Epithelial cell of esophagus (primary cell): ENCODE data around the gene FXYD6.
A peak's percentile ranks its signal among the peaks of the same experiment; 100 is the strongest.

Experiments used
- DNase-seq: peaks from one replicate; pipeline ENCODE4 v3.0.0; 2010; ENCODE audit warnings: low read depth
- H3K4me3 ChIP-seq: 2 replicates; pipeline ENCODE4 v1.5.1; 2011; ENCODE audit warnings: mild to moderate bottlenecking, low read length, control low read depth
- TF ChIP-seq, protein P1 (sequence below): IDR thresholded peaks from 2 replicates; pipeline ENCODE4 v1.5.1; 2011; ENCODE audit warnings: low read depth, mild to moderate bottlenecking, low read length, control low read depth, inconsistent platforms; ENCODE audit not compliant: insufficient read depth; ENCODE audit errors: missing control alignments

The FXYD6 gene

DNA sequence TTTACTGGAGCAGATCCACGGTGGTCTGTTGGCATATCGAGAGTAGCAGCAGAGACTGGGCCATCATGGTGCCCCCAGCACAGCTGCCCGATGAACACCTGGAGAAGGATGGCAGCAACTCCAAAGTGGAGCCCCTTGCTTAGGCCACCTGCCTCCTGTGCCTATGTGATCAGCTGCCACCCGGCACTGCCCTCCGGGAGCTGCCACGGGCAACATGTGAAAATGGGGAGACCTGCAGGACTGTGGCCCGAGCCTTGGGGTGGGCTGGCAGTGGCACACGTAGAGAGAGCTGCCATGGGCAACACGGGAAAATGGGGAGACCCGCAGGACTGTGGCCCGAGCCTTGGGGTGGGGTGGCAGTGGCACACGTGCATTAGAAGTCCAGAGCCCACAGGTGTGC, 55.0 kb downstream of the FXYD6 start:
- TF ChIP-seq, protein P1, sequence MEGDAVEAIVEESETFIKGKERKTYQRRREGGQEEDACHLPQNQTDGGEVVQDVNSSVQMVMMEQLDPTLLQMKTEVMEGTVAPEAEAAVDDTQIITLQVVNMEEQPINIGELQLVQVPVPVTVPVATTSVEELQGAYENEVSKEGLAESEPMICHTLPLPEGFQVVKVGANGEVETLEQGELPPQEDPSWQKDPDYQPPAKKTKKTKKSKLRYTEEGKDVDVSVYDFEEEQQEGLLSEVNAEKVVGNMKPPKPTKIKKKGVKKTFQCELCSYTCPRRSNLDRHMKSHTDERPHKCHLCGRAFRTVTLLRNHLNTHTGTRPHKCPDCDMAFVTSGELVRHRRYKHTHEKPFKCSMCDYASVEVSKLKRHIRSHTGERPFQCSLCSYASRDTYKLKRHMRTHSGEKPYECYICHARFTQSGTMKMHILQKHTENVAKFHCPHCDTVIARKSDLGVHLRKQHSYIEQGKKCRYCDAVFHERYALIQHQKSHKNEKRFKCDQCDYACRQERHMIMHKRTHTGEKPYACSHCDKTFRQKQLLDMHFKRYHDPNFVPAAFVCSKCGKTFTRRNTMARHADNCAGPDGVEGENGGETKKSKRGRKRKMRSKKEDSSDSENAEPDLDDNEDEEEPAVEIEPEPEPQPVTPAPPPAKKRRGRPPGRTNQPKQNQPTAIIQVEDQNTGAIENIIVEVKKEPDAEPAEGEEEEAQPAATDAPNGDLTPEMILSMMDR = no peak
- no peak overlapping the region for H3K4me3 ChIP-seq
- DNase-seq = no peak

DNA sequence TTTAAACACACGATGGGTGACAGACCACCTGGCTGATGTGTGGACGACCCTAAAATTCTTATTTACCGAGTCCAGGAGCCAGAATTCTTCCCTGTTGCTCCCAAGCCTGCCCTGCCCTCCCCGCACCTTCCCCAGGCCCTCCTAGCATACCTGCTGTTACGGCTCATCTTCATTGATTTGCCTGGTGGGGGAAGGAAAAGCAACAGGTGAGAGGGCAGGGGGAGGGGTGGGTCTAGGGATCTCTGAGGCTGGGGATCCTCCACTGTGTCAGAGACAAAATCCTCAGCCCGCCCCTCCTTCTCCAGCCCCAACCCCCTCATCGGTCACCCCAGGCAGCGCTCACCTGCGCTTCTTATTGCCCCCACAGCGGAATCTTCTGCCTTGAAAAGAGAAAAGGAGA, 55.9 kb downstream of the FXYD6 start:
- no peak for DNase-seq
- TF ChIP-seq, protein P1 = no peak
- no peak overlapping the region for H3K4me3 ChIP-seq

DNA sequence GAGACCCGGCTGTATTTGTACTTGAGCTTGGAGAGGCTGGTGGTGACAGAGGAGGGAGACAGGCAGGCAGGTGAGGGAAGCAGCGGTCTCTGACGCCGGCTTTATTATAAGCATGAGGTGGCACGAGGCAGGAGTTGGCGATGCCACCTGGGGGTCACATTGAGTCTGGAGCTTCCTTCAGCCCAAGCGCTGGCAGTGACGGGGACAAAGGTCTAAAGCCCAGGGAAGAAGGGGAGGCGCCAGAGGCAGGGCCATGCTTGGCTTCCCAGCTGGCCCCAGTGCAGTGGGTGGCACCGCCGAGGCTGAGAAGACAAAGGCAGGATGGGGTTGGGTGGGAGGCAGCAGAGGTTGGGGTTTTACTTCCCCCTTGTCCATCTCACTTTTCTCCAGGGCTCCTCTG, 56.4 kb downstream of the FXYD6 start:
- no peak overlapping the region for H3K4me3 ChIP-seq
- no peak for DNase-seq
- TF ChIP-seq, protein P1 = no peak

DNA sequence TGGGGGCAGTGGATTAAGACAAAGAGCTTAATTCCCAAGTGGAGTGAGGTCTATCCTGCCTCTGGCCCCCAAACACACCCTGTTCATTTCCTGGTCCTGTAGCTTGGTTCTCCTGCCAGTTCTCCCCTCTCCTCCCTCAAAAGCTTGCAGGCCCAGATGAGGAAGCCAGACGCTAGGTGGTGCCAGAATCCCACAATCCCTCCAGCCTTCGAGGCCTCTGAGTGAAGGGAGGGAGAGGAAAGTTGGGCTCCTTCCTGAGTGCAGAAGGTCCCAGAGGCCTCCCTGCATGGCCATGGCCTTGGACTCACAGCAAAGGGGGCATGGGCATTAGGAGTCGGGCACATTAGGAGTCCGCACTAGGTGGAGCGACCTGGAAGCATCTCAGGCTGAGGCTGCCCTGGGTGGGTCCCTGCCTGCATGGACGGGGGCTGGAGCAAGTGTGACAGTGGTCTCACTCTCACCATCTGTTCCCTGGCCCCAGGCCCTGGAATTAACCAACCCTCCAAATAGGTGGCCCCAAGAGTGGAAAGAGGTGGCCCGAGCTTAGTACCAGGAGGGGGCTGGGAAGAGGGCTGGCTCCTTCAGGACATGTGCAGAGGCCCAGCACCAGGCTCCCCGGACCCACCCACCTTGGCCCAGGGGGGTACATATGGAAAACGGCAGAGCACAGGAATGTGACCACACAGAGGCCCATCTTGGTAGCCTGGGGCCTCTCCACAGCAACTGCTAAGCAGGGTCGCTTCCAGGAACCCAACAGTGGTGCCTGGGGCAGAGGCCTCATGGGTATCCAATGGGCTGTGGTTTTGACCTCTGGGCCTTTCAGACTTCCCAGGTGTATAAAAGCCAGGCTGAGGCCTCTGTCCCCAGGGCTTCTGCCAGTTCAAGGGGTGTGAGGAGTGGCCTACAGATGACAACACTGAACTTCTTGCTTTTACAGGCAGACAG, 57.1 kb downstream of the FXYD6 start:
- TF ChIP-seq, protein P1 = peak; percentile 77
- no peak overlapping the region for H3K4me3 ChIP-seq
- DNase-seq = peak; percentile 74

DNA sequence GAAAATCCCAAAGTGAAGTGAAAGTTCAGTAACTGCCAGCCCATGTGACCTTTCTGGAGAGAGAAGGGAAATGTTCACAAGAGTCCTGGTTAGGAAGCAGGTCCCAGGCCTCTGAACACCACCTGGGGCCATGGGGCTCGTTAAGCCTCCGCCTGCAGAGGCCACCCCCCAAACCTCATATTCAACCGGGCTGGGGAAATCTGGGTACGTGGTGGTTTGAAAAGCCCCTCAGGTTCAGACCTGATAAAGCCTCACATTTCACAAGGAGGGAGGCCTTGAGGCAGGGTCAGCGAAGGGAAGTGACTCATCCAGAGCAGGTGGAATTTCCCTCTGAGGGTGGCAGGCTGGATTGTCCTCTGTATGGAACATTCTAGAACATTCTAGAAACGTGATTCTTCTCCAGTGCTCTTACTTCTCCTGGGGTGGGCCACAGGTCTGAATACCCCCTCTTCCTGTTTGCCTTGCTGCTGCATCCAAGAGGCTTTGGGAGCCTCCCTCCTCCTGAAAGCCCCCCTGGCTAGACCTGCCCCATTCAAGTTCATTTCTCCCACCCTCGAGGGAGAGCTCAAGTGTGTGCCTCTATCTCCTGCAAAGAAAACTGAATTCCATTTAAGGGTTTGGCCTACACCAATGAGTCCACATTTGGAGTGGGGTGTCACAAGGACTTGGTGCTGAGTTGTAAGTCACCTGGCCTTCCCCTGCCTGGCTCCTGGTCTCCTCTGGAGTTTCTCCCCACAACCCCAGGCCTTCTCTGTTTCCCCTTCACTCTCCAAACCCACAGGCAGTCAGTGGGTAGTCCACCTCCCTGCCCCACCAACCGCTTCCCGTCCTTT, 58.2 kb downstream of the FXYD6 start:
- no peak overlapping the region for H3K4me3 ChIP-seq
- peak; percentile 77 for DNase-seq
- TF ChIP-seq, protein P1 = no peak

DNA sequence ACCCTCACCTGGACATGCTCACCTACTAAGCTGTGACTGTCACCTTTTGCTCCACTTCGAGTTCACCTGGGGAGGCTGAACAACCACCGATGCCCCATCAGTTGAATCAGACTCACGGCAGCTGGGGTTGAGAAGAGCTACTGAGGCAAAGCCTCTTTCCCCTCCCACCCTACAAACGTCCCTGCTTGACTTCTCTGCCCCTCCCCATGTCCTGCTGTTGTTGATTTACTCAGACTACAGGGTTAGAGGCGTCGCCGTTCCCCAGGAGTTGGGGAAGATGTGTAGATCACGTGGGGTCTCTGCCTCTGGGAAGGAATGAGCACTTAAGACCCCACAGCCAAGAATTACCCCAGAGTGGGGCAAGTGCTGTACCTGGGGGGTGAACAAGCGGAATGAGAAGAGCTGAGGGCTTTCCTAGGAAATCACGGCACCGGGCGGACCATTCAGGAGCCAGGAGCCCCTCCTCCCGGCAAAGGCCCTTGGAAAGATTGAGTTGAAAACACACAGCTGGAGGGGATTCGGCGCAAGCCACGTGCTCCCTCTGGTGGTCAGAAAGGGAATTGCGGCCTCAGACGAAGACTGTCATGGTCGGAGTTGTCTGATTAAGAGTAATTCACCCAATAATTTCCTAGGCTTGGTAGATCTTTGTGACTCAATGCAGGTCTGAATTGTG, 59.0 kb downstream of the FXYD6 start:
- peak; percentile 65 for DNase-seq
- TF ChIP-seq, protein P1 = peak; percentile 99
- H3K4me3 ChIP-seq = no peak overlapping the region
